NCI-H2196 (cell line): ENCODE measurements around the gene IL1RAP.

Experiments used
- DNase-seq: peaks from one replicate; lab custom pipeline; 2025; ENCODE audit not compliant: unreplicated experiment; lab: John Stamatoyannopoulos, UW

Gene IL1RAP

DNA sequence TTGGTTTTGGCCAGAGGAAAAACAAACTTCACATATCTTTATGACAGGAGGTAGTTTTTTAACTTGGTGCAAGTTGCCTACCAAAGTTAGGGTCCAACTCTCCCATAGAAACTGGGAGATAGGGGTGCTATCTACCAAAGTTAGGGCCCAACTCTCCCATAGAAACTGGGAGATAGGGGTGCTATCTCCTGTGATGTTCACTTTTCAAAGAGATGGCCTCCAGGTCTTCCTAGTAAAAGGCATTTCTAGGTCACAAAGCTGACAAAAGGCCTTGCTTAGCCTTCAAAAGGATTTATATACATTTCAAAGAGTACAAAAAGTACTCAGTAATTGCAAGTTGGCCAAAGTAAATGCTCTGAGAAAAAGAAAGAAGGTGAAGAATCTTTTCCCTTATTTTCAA is 27.1 kb downstream of the IL1RAP start:
- DNase-seq = no peak

DNA sequence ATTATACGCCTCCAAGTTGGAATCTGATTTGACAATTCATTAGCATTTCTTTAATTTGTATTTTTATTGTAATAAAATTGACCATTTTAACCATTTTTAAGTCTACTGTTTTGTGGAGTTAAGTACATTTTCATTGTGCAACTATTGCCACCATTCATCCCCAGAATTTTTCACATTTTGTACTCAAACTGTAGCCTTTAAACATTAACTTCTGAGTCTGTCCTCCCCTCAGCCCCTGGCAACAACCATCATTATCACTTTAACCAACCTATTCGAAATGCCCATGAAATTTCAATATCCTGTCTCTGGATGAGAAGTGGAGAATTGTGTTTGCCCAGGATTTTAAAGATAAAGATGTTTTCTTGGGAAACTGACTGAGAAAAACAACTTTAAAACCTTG is 27.7 kb downstream of the IL1RAP start:
- no peak for DNase-seq

DNA sequence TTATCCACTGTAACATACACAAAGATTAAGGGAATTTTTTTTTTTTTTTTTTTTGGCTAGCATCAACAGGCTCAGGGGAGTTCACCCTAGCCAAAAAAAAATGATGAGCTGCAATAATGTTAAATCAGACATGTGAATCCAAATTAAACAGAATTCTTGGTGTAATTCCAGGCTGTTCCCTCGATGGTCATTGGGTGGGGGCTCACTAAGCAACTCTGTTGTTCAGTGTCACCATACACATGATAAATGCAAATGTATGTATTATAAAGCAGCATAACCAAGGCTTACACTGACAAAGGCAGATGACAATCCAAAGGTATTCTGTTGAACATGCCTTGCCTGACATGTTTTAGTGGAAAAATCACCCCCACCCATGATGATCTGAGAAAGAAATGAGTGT is 29.0 kb downstream of the IL1RAP start:
- no peak for DNase-seq

DNA sequence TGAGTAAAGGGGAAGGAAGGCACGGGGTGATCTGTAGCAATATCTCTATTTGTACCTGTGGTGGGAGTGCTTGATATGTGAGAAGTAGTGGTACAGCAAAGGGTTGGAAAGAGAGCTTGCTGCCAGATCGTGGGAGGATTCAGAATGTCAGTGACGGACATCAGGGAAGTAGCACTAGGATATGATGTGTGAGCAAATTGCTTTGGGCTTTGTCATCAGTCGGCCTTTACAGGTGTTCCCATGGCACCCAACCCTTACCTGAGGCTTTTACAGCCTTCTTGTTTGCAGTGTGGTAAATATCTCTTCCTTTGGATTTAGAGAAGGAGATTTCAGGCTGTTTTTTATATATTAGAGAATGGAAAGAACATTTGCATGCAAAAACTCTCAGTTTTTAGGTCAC is 29.8 kb downstream of the IL1RAP start:
- DNase-seq = no peak

DNA sequence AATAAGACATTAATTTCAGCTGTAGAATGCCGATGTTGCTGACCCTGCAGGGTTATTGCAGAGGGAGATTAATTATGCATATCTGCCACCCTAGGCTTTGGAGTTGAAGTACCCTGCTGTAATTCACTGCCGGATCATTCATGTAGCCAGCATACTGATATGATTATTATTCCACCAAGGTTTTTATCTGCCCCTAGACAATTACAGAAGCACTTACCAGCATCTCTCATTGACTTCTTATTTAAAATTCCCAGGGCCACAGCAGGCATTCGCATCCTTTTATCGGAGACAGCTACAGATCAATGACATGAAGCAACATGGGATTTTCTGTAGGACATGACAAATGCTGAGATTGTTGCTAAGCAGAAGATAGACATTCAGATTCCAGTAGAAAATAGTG is 31.3 kb downstream of the IL1RAP start:
- DNase-seq = no peak

DNA sequence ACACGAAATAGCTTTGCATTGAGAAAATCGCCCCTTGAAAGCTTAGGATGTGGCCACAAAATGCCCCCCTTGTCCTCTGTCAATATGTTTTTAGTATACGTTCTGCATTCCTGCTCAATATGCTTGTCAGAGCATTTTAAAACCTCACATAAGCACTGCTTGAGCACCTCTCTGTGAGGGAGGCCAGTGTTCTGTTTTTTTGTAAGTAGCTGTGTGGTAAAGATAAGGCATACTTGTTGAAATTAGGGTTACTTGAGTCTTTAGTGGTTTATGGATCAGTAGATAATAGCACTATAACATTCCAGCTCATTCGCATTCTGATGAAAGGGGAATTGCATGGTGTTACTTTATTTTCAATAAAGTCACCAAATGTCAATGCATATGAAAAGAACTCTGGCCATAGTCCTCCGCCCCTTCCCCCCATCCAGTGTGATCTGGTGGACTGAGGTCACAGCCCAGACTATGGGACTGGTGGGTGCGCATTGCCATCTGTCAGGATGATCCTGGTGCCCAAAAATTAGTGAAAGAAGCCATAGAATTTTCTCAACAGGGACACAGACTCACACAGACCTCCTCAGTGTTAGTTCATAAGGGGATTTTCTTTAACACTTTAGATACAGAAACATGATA is 33.1 kb downstream of the IL1RAP start:
- DNase-seq = no peak

DNA sequence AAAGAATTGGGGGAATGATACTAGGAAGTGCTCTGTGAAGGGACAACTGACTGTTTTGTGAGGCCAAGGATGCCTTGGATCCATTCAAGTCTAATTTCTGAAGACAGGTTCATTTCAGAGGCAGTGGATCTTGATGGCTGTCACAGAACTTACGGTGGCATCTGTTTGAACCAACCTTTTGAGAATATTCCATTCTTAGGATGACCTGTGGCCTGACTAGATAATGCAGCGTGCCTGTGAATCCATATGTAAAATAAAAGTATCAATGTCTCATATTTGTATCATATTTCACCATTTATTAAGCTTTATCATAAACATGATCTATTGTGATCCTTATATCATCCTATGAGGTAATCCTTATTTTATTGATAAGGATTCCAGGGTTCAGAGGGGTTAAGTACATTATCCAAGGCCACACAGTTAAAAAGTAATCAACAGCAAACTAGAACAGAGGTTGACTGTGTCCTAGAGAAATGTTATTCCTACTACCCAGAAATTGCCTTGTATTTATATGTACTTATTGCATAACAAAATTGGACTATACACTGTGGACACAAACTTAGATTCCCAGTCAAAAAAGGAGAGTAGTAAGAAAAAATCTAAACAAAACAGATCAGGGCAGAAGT is 34.3 kb downstream of the IL1RAP start:
- DNase-seq = no peak

DNA sequence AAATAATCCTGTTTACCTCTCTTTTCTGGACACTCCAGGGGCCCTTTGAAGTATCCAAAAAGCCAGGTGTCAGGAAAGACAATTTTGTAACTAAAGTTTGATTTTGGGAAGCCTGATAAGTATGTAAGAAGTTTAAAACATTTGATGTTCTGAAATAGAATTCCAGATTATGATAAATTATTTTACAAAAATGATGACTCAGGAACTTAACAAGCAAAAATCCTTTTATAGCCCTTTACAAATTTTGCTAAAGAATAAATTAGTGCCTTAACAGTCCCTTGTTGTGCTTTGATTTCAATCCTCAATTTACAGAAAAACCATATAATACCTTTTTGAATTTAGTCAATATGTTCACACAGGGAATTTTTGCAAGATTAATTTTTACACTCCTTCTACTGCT is 38.1 kb downstream of the IL1RAP start:
- DNase-seq = no peak

DNA sequence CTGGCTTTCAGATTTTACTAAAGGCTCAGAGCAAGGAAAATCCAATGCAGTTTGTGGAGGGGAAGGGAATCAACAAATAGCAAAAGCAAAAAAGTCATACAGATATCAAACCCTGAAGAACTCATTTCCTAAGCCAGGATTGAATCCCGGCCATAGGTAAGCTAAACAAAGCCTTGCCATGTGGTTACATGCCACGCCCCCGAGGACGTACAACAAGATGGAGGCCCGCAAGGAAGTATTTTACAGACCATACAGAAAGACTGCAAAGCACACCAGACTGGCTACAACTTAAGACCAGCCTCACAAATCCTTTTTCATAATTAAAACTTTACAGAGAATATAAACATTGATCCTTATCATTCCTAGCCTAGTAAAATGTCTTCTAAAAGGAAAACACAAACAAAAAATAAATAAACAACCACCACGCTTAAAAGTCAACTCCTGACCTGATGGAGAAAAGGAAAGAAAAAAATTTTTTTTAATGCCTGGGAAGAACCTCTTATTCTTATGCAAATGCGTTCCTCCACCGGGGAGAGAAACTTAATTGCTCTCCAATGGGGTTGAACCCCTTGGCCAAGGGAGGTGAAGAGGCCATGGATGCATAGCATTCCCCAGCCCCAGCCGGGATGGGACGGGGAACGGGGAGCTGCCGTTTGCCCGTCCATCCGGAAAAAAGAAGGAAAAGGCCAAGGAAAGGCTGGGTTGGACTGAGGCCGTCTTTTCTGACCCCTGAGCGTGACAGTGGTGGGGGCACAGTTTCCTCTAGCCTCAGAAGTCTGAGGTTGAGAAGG is 39.3 kb downstream of the IL1RAP start:
- DNase-seq = no peak

DNA sequence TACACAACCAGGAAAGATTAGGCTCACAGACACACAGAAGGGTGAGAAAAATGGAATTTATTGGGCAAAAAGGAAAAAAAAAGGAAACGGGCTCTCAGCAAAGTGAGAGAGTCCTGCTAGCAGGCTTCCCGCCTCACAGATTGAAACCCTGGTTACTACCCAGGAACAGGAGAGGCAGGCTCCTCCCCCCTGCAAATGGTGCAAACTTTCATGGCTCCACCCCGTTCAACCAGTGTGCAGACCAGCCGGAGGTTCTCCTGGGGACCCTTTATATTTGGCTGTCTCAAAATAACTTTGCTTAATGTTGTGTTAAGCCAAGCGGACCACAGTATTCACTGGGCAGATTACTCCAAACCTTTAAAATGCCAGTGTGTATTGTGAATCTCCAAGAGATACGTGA is 40.3 kb downstream of the IL1RAP start:
- no peak for DNase-seq

DNA sequence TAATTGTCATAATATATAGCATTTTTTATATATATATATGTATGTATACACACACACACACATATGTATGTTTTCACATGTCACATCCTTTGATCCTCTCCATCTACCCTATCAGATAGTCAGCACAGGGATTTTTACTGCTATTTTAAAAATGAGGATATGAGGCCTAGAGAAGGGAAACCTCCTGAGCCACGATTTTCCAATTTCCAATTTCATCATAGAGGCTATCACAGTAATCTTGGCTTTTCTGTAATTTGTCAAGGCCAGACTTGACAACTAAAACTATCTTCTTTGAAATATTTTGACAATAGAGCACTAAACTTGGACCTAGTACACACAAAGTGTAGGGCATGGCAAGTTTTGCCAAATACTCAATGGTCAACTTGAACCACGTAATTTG is 42.5 kb downstream of the IL1RAP start:
- DNase-seq = no peak

DNA sequence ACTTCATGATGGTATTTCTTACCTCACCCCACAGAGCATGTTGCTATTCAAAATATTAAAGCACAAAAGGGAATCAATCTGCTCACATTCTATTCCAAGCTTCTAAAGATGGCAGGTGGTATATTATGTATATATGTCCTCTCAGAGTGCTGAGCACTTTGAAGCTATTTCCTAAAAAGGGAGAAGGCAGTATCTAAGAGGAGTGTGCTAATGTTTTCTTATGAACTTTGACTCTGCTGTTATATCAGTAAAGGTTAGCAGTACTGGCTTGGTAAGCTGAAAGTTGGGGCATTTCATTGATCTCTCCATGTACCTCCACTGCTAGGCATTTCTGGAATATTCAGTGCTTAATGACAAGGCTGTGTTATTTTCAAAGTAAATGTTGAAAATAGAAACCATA is 43.4 kb downstream of the IL1RAP start:
- DNase-seq = no peak

DNA sequence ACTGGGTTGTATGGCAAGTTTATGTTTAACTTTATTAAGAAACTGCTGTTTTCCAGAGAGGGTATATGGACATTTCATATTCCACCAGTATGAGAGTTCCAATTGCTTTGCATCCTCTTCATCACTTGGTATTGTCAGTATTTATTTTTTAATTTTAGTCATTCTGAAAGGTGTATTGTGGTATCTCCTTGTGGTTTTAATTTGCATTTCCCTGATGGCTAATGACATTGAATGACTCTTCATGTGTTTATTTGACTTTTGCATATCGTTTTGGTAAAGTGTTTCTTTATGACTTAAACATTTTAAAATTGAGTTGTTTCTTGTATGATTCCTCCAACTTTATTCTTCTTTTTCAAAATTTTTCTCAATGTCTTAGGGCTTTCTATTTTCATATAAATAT is 44.4 kb downstream of the IL1RAP start:
- DNase-seq = no peak

DNA sequence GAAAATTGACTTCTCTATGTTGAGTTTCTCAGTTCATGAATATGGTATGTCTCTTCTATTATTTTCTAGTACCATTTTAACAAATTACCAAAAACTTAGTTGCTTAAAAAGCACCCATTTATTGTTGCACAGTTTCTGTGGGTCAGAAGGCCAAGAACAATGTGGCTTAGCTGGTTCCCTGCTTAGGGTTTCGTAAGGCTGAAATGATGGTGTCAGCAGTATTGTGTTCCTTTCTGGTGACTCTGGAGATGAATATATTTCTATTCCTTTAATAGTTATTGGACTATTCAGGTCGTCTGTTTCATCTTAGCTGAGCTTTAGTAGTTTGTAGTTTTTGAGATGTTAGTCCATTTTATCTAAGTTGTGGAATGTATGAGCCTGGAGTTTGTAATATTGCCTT is 44.9 kb downstream of the IL1RAP start:
- DNase-seq = no peak

DNA sequence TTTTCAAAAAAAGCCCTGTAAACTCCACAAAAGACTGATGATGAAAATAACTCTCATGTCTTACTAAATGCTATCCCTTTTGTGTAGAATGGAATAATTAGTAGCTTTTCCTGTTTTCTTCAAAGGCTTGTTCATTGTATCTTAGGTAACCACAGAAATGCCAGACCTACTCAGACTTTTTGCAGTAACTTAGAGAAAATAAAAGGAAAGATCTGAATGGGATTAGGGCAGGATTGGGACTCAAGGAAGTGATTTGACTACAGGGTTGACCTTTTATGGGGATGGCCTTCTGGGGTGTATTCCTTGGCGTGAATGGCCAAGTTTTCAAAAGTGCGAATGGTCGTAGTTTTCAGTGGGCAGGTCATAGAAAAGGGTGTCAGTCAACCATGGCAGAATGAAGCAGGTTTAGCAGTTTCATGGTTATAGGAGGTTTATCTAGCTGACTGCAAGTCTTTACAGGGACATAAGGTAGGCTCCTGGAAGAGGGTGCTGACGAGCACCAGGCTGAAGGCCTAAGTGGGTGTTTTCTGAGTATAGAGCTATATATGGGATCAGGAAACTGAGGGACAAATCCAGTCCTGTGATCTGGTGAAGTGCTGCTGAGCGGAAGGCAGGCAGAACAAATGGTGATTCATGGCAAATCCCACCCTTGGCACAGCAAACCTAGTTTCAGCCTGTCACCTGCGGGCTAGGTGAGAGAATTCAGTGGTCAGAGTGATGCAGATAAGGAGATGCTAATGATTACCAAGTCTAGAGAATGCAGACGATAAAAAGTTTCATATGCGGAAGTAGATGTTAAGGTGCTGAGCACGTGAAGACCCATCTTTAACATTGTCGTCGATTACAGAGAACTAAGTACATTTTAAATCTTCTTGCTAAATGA is 46.4 kb downstream of the IL1RAP start:
- DNase-seq = no peak

DNA sequence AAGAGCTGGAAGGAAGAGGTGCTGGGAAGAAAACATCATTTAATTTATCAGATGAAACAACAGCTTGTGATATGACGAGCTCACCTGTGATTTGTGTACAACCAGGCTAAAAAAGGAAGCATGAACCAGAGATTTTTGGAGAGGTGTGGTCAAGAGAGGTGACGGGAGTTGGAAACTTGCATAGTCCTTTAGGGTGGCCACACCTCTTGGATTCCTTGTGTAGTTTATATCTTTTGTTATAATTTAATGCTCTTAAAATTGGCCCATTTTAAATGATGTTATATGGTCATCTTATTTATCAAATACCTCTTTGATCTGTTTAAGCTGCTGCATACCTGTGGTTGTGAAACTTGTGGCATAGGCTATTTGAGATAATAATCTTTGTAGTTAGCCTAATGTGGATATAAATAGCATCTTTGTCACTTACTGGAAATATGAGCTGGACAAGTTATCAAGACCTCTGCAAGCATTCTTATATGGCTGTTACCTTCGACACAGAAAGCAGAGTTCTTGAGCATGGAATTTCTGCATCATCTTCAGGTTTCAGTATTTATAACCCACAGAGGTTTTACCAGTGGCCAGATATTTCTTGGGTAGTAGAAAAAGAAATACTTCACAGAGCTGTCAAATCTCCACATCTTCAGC is 49.1 kb downstream of the IL1RAP start:
- no peak for DNase-seq

DNA sequence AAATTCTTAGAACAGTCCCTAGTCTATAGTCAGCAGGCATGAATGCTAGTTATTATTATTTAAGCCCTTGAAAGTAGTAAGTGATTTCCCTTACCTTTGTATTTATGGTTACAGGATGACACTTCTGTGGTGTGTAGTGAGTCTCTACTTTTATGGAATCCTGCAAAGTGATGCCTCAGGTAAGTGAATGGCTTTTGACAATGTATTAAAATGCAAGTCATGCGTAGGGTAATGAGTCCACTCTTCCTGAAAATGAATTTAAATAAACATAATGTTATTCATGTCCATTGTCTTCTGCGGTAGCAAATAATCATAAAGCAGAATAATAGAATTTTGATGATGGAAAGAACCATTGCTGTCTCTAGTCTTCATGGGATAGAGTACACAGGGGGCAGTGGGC is 50.3 kb downstream of the IL1RAP start:
- no peak for DNase-seq

DNA sequence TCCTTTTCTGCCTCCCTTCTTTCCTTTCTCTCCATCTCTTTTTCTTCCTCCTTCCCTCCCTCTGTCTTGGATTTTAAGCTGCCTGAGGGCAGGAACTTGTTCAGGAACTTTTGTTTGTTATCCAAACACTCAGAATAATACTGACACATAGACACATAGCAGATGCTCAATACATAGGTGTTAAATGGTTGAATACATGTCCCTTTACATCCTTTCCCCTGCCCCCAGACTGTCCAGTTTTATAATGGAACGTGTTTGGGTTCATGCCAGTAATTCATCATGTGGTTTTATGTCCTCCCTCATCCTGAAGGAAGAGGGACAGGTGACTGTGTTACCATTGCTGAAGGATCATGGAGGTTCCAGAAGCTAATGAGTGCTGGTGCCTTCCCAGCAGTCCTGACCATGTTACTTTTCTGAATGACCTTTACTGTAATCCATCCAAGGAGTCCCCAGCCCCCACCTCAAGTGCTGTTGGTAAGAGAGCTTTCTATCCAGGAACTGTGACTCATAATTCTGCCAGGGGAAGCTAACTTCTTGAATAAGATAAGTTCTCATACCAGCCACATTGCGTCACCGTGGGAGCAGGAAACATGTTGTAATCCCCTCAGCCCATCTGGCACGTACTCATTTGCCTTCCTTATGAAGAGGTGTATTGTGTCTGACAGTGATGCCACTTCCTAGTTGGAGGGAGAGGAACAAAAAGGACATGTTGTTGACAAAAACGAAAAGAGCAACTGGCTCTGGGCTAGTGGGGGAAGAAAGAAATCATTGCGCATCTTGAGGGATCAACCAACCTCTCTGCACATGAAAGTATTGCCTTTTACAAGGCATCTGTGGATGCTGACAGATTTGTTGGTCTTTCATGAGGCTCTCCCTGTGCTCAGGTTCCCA is 52.4 kb downstream of the IL1RAP start:
- DNase-seq = peak; percentile 14

DNA sequence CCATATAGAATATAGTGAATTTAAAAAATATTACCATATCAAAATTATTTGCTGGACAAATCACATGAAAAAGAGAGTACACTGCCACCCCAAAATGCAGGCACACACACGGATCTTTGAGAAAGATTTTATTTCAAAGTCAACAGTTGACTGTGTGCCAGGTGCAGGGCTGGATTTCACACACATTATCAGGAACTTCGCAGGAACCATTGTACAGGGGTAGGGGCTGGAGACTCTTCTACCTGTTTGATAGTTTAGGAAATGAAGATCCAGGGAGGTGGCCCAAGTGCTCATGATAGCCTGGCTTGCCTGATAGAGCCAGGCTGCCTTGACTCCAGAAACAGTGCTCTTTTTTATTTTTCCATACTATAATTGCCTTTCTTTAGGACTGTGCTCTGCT is 54.2 kb downstream of the IL1RAP start:
- DNase-seq = no peak

DNA sequence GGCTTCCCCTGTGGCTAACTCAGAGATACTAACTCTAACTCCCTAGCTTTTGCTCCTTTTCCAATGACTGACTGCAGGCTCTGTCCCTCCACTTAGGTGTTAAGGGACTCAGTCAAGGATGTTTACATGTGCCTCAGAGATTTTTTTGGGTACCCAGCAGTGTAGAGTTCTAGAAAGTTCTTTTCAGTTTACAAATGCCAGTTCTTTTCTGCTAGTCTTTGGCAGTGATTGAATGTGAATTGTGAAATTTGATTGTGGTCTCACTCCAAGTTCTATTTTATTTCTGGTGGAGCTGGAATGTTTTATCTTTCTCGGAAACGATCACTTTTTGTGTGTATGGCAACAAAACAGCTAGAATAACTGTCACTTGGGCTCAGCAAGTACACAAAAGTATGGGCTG is 60.6 kb downstream of the IL1RAP start:
- no peak for DNase-seq
